Measurements from ENCODE around the gene RNF144B. TPM values are rescaled to one million over a fixed set of nuclear protein-coding genes. Genes with fewer than 3 reads are reported as not detected.

Gene RNF144B
- total RNA-seq, 1 donor from 2014 or later = not detected

GRCh38 chr6:18471232-18471964, 84.2 kb downstream of the RNF144B start:
- no peaks in the 10 kb centered on the region for H3K36me3 Mint-ChIP-seq (ENCODE audit: unreplicated experiment)
- H3K4me1 Mint-ChIP-seq (ENCODE audit: low read depth, unreplicated experiment) = no peaks in the 10 kb centered on the region
- no peak for TF ChIP-seq CTCF (IDR thresholded peaks at IDR 0.05; ENCODE audit: partially characterized antibody, unreplicated experiment)
- no peak overlapping the region for H3K4me3 Mint-ChIP-seq (ENCODE audit: unreplicated experiment)
- no peak overlapping the region for H3K27ac Mint-ChIP-seq (ENCODE audit: unreplicated experiment)
- H3K27me3 Mint-ChIP-seq (ENCODE audit: unreplicated experiment) = no peaks in the 10 kb centered on the region
- H3K9me3 Mint-ChIP-seq (ENCODE audit: unreplicated experiment) = no peaks in the 10 kb centered on the region
- DNase-seq = no peak

DNA sequence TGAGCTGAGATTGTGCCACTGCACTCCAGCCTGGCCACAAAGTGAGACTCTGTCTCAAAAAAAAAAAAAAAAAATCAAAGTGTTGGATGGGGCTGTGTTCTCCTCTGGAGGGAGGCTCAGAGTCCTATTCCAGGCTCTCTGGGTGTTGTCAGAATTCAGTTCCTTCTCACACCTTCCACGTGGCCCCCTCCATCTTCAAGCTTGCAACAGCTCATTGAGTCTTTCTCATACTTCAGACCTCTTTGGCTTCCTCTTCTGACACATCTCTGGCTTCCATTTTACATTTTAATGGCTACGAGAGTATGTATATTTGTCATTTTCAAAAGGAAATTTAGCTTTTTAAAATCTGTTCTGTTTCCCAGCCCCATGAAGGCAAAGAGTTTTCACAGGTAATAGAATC, 85.8 kb downstream of the RNF144B start:
- no peaks in the 10 kb centered on the region for H3K9me3 Mint-ChIP-seq (ENCODE audit: unreplicated experiment)
- H3K36me3 Mint-ChIP-seq (ENCODE audit: unreplicated experiment) = no peaks in the 10 kb centered on the region
- TF ChIP-seq CTCF (IDR thresholded peaks at IDR 0.05; ENCODE audit: partially characterized antibody, unreplicated experiment) = no peak

DNA sequence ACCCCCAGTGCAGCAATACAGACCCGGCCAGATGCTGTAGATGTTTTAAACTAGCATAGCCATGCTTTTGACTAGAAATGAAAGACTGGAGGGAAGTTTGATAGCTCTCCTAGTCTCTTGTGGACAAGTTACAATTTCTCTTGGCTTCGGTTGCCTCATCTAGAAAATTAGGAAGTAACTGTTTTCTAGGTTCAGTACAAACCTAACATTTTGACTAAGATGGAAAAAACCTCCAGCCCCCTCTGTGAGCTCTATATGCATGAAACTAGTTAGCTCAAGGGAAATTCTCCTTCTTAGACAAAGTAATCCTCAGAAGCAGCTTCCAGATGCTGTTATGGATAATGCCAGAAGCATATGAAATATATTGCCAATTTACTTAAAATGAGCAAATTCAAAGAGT, 86.6 kb downstream of the RNF144B start:
- TF ChIP-seq CTCF (IDR thresholded peaks at IDR 0.05; ENCODE audit: partially characterized antibody, unreplicated experiment) = no peak
- no peaks in the 10 kb centered on the region for H3K27me3 Mint-ChIP-seq (ENCODE audit: unreplicated experiment)
- H3K36me3 Mint-ChIP-seq (ENCODE audit: unreplicated experiment) = no peaks in the 10 kb centered on the region
- peaks cover 3% of the 10 kb centered on the region for H3K4me1 Mint-ChIP-seq (ENCODE audit: low read depth, unreplicated experiment)
- no peaks in the 10 kb centered on the region for H3K9me3 Mint-ChIP-seq (ENCODE audit: unreplicated experiment)
- no peak overlapping the region for H3K4me3 Mint-ChIP-seq (ENCODE audit: unreplicated experiment)
- no peak for DNase-seq
- no peak overlapping the region for H3K27ac Mint-ChIP-seq (ENCODE audit: unreplicated experiment)

More for the DNA sequence above, 85.8 kb downstream of the RNF144B start:
- Mint-ChIP-seq H3K4me1 (ENCODE audit: low read depth, unreplicated experiment) (peaks cover 2% of the 10 kb centered on the region), H3K27me3 (ENCODE audit: unreplicated experiment) (no peaks in the 10 kb centered on the region), H3K27ac (ENCODE audit: unreplicated experiment) (no peak overlapping the region), H3K4me3 (ENCODE audit: unreplicated experiment) (no peak overlapping the region)
- DNase-seq = no peak

- H3K4me3 Mint-ChIP-seq (ENCODE audit: unreplicated experiment) = no peak overlapping the region
- peaks cover 5% of the 10 kb centered on the region for H3K4me1 Mint-ChIP-seq (ENCODE audit: low read depth, unreplicated experiment)
- no peak for TF ChIP-seq CTCF (IDR thresholded peaks at IDR 0.05; ENCODE audit: partially characterized antibody, unreplicated experiment)
- no peaks in the 10 kb centered on the region for H3K36me3 Mint-ChIP-seq (ENCODE audit: unreplicated experiment)
- H3K27ac Mint-ChIP-seq (ENCODE audit: unreplicated experiment) = no peak overlapping the region
- H3K27me3 Mint-ChIP-seq (ENCODE audit: unreplicated experiment) = no peaks in the 10 kb centered on the region
- DNase-seq = no peak
- no peaks in the 10 kb centered on the region for H3K9me3 Mint-ChIP-seq (ENCODE audit: unreplicated experiment)
Observed at GRCh38 chr6:18477301-18477941, 90.3 kb downstream of the RNF144B start.

DNA sequence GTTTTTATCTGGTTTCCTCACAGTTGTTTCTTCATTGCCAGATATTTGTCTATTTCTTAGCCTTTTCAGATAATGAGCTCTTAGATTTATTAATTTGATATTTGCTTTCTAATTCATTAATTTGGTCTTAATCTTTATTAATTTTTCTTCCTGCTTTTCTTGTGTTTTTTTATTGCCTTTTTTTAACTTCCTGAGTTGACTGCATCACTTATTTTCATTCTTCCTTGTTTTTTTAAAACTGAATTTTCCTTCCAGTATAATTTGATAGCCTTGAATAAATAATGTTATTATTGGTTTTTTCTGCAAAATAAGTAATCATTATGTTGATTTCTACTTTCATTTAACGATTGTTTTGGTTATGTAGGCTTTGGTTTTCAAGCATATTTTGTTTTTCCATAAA, 91.5 kb downstream of the RNF144B start:
- no peak for DNase-seq
- no peak for TF ChIP-seq CTCF (IDR thresholded peaks at IDR 0.05; ENCODE audit: partially characterized antibody, unreplicated experiment)
- peaks cover 9% of the 10 kb centered on the region for H3K4me1 Mint-ChIP-seq (ENCODE audit: low read depth, unreplicated experiment)
- no peaks in the 10 kb centered on the region for H3K9me3 Mint-ChIP-seq (ENCODE audit: unreplicated experiment)
- no peaks in the 10 kb centered on the region for H3K27me3 Mint-ChIP-seq (ENCODE audit: unreplicated experiment)
- H3K36me3 Mint-ChIP-seq (ENCODE audit: unreplicated experiment) = no peaks in the 10 kb centered on the region
- H3K4me3 Mint-ChIP-seq (ENCODE audit: unreplicated experiment) = no peak overlapping the region
- peak overlapping the region; percentile 2 for H3K27ac Mint-ChIP-seq (ENCODE audit: unreplicated experiment)

Measured in glutamatergic neuron (in vitro differentiated cells).